Muscle layer of duodenum (tissue), 2 donors: Measurements from ENCODE around the gene KCNQ5.
"Not testable (repeated sequence)": the region's sequence is repeated elsewhere in the genome, so short reads cannot be mapped to it uniquely, and the experiment has no call there.

ENCODE experiments used
- H3K27ac ChIP-seq: one replicate; pipeline ENCODE4 v1.7.0; 2013; ENCODE audit warnings: mild to moderate bottlenecking, low read length
- H3K27me3 ChIP-seq: one replicate; pipeline ENCODE4 v1.7.0; 2013; ENCODE audit warnings: low read depth, mild to moderate bottlenecking, control low read depth, low read length
- H3K36me3 ChIP-seq, 2 donors: one replicate each; pipeline ENCODE4 v1.7.0; 2013; ENCODE audit warnings: low read length in 2 of 2, control low read depth in 1 of 2, mild to moderate bottlenecking in 1 of 2; ENCODE audit not compliant: insufficient read depth in 2 of 2, control insufficient read depth in 1 of 2
- H3K4me1 ChIP-seq, 2 donors: one replicate each; pipeline ENCODE4 v1.7.0; 2013; ENCODE audit warnings: low read length in 2 of 2, mild to moderate bottlenecking in 2 of 2, control low read depth in 1 of 2, moderate library complexity in 1 of 2; ENCODE audit not compliant: insufficient read depth in 2 of 2, control insufficient read depth in 1 of 2
- H3K4me3 ChIP-seq, 2 donors: one replicate each; pipeline ENCODE4 v1.7.0; 2013; ENCODE audit warnings: low read length in 2 of 2, low read depth in 1 of 2, mild to moderate bottlenecking in 1 of 2
- H3K9me3 ChIP-seq, 2 donors: one replicate each; pipeline ENCODE4 v1.7.0; 2013; ENCODE audit warnings: low read length in 2 of 2, control low read depth in 1 of 2, mild to moderate bottlenecking in 1 of 2; ENCODE audit not compliant: control insufficient read depth in 1 of 2
- donor health status: healthy.

Gene KCNQ5

DNA sequence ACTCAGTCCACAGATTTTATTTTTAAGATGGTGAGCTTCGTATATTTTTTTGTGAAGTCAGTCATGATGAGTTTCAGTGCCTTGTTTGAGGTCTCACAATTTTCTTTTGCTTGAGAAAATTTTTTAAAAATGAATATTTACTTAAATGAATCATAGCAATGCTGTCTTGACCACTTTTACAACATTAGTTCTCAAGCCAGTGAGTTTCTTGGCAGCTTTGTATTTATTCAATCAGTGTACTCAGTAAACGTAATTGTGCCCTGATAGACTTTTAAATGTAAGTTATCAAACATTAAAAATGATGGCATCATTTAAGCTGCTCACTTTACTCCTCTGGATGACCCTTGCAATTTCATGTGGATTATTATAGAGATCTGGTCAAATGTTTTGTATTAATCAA lies 342.1 kb downstream of the KCNQ5 start:
- H3K27me3 ChIP-seq: no peaks in the 10 kb centered on the region
- H3K9me3 ChIP-seq: no peaks in the 10 kb centered on the region
- H3K4me1 ChIP-seq: no peaks in the 10 kb centered on the region
- no peaks in the 10 kb centered on the region for H3K36me3 ChIP-seq
- H3K4me3 ChIP-seq: no peak overlapping the region
- H3K27ac ChIP-seq: no peak overlapping the region

DNA sequence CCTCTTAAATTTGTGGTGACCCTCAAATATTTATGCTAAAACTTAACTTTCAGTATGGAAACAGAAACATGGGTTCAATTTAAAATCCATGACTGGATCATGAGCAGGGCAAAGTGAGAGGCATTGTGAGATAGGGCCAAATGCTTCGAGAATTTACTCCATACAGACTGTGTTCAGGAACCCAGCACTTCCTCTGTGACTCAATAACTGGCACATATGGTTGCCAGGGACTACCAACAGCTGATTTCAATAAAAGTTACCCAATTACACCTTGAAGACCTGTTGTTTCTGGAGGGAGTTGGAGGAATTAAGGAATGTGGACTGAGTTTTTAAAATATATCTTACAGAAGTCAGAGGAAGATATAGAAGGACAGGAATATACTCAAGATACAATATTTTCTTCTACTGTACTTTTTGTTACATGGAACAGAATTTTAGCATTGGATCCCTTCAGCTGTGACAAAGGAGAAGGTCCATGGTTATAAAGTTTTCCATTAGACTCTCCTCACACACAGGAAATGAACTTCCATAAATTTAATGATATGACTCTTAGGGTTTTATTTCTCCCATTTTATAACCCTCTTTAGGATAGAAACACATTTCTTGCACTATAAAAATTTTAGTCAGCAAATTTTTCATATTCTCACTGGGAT lies 344.9 kb downstream of the KCNQ5 start:
- Histone ChIP-seq H3K9me3 (no peaks in the 10 kb centered on the region), H3K4me1 (no peaks in the 10 kb centered on the region), H3K27ac (no peak overlapping the region), H3K27me3 (no peaks in the 10 kb centered on the region), H3K36me3 (no peaks in the 10 kb centered on the region), H3K4me3 (no peak overlapping the region)

DNA sequence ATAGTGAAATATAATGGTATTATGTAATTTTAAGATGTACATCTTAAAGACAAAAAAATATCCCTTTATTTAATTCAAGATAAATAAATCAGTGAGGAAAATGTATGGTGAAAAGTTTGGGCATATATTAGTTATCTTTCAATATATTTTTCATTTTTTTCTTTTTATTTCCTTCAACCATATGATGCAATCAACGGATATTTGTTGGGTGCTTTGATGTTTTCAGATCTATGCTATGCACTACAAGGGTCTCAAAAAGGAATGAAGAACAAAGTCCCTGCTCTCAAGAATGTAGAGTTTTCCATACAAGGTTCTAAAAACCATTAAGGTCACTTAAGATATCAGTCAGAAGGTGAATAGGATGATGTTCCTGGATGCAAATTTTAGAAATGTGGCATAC lies 345.5 kb downstream of the KCNQ5 start:
- Histone ChIP-seq H3K4me3 (no peak overlapping the region), H3K4me1 (no peaks in the 10 kb centered on the region), H3K36me3 (no peaks in the 10 kb centered on the region), H3K9me3 (no peaks in the 10 kb centered on the region), H3K27me3 (no peaks in the 10 kb centered on the region), H3K27ac (no peak overlapping the region)

DNA sequence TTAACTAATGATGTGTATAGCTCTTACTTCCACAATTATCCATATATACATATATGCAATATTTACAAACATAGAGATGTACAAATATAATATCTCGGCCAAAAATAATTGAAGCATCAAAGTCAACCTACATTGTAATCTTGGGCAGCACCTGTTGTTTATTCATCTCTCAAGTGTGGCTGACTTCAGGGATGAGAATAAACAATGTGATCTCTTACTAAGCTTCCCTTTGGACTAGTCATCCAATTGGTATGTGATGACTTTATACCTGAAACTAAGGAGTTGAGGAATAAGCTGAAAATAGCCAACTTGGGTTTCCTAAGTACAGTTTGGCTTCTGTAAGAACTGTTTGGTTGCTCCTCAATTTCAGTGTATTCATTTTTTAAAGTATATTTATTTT lies 346.8 kb downstream of the KCNQ5 start:
- Histone ChIP-seq H3K36me3 (no peaks in the 10 kb centered on the region), H3K27me3 (no peaks in the 10 kb centered on the region), H3K27ac (no peak overlapping the region), H3K4me1 (no peaks in the 10 kb centered on the region), H3K4me3 (no peak overlapping the region), H3K9me3 (no peaks in the 10 kb centered on the region)

DNA sequence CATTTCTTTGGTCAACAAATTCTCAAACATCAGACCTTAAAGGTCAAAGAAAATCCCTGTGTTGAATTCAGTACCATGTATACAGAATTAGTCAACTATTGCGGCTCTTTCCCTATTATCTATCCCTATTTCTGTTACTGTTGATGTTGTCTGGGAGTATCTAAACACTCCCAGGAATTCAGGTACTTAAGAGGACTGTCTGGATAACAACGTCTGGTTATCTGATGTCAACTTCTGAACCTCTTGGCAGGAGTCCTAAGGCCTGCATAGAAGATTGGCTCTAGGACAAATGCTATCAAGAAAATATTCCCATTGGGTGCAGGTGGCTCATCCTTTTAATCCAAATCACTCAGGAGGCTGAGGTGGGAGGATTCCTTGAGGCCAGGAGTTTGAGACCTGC lies 347.8 kb downstream of the KCNQ5 start:
- no peak overlapping the region for H3K4me3 ChIP-seq
- H3K4me1 ChIP-seq: no peaks in the 10 kb centered on the region
- no peak overlapping the region for H3K27ac ChIP-seq
- H3K9me3 ChIP-seq: no peaks in the 10 kb centered on the region
- H3K36me3 ChIP-seq: no peaks in the 10 kb centered on the region
- H3K27me3 ChIP-seq: no peaks in the 10 kb centered on the region

DNA sequence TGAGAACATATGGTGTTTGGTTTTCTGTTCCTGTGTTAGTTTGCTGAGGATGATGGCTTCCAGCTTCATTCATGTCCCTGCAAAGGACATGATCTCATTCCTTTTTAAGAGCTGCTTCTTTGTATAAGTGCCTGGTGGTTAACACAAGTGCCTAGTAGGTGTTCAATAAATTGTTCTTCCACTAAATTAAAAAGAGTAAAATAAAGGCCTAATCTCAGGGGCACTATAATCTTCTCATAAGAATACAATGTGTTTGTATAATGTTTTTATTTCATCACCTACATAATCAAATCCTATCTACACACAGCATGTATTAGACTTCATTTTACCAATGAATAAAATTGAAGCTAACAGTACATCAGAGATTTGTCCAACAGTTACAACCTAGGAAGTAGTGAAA lies 350.7 kb downstream of the KCNQ5 start:
- peaks cover 0 to 6% of the 10 kb centered on the region in 2 donors for H3K4me1 ChIP-seq
- H3K36me3 ChIP-seq: no peaks in the 10 kb centered on the region
- no peaks in the 10 kb centered on the region for H3K9me3 ChIP-seq
- no peak overlapping the region for H3K4me3 ChIP-seq
- no peaks in the 10 kb centered on the region for H3K27me3 ChIP-seq
- no peak overlapping the region for H3K27ac ChIP-seq

DNA sequence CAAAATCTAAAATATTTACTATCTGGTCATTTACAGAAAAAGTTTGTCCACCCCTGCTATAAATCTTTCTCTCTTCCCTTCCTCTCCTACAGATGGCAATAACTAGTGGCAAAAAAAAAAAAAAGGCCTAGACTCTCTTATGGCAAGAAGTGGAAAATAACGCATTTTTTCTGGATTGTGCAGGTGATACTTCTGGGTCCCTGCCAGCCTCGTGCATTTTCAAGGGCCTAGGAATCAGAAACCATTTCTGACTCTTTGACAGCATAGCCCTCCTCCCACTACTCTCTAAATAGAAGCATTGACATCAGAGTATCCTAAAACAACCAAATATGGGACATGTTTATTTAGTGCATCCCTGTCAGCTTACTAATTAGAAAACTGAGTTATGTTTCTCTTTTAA lies 352.4 kb downstream of the KCNQ5 start:
- Histone ChIP-seq H3K27ac (no peak overlapping the region), H3K4me3 (no peak overlapping the region), H3K9me3 (no peaks in the 10 kb centered on the region), H3K36me3 (no peaks in the 10 kb centered on the region), H3K4me1 (peaks cover 0 to 6% of the 10 kb centered on the region in 2 donors), H3K27me3 (no peaks in the 10 kb centered on the region)

DNA sequence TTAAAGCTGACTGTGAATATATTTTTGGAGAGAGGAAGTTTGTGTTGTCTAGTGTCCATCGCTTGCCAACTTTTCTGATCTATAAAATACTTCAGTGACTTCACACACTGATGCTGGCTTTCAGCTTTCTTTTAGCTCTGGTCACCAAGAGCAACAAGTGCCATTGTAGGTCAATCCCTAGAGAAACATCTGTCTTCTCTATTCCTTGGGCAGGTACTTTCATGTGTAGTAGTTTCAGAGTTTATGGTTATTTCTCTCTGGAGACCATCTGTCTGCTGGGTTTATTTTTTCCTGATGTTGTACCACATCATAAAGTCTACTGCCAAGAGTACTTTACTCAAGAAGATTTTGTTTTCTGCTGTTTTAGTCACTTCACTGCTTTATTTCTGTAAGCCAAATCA lies 353.5 kb downstream of the KCNQ5 start:
- H3K4me1 ChIP-seq: peaks cover 0 to 6% of the 10 kb centered on the region in 2 donors
- no peaks in the 10 kb centered on the region for H3K27me3 ChIP-seq
- H3K36me3 ChIP-seq: no peaks in the 10 kb centered on the region
- H3K27ac ChIP-seq: no peak overlapping the region
- H3K4me3 ChIP-seq: no peak overlapping the region
- no peaks in the 10 kb centered on the region for H3K9me3 ChIP-seq

DNA sequence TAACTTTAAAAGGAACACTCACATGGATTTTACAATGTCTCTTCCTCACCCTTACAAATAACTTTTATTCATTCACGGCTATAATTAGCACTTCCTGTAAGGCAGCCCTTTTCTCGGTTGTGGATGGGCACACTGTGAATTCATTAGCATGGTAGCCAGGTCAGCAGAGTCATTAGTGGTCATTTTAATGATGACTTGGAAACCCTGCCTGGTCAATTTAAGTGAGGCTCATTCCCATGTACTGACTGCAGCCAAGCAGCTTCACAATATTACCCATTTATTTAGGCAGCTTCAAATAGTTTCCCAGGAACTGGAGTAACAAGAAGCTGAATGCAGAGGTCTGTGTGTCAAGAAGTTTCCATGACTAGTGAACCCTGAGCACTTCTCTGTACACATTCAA lies 354.6 kb downstream of the KCNQ5 start:
- Histone ChIP-seq H3K36me3 (no peaks in the 10 kb centered on the region), H3K4me3 (no peak overlapping the region), H3K27me3 (no peaks in the 10 kb centered on the region), H3K4me1 (peaks cover 0 to 6% of the 10 kb centered on the region in 2 donors), H3K9me3 (no peaks in the 10 kb centered on the region), H3K27ac (no peak overlapping the region)

DNA sequence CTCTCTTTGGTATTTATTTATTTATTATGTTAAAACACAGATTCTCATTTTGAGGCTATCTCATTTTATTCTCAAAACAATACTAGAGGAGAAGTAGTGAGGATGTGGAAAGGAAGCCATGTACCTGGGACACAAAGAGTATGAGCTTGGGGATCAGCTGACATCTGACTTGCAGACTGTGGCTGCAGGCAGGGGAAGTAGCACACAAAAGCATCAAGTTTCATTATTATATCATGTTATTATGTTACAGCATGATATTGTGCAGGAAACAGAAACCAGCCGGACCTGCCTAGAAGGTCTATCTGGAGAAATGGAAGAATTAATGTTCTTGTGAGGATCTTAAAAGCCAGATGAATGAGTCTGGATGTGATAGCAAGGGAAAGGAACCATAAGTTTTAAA lies 355.2 kb downstream of the KCNQ5 start:
- H3K4me3 ChIP-seq: no peak overlapping the region
- H3K4me1 ChIP-seq: peaks cover 0 to 6% of the 10 kb centered on the region in 2 donors
- no peaks in the 10 kb centered on the region for H3K27me3 ChIP-seq
- H3K9me3 ChIP-seq: no peaks in the 10 kb centered on the region
- no peaks in the 10 kb centered on the region for H3K36me3 ChIP-seq
- H3K27ac ChIP-seq: no peak overlapping the region

DNA sequence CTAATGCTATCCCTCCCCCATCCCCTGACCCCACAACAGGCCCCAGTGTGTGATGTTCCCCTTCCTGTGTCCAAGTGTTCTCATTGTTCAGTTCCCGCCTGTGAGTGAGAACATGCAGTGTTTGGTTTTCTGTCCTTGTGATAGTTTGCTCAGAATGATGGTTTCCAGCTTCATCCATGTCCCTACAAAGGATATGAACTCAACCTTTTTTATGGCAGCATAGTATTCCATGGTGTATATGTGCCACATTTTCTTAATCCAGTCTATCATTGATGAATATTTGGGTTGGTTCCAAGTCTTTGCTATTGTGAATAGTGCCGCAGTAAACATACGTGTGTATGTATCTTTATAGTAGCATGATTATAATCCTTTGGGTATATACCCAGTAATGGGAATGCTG lies 356.9 kb downstream of the KCNQ5 start:
- not testable (repeated sequence) for H3K36me3 ChIP-seq, H3K9me3 ChIP-seq, H3K4me3 ChIP-seq, H3K27me3 ChIP-seq, H3K4me1 ChIP-seq, H3K27ac ChIP-seq

DNA sequence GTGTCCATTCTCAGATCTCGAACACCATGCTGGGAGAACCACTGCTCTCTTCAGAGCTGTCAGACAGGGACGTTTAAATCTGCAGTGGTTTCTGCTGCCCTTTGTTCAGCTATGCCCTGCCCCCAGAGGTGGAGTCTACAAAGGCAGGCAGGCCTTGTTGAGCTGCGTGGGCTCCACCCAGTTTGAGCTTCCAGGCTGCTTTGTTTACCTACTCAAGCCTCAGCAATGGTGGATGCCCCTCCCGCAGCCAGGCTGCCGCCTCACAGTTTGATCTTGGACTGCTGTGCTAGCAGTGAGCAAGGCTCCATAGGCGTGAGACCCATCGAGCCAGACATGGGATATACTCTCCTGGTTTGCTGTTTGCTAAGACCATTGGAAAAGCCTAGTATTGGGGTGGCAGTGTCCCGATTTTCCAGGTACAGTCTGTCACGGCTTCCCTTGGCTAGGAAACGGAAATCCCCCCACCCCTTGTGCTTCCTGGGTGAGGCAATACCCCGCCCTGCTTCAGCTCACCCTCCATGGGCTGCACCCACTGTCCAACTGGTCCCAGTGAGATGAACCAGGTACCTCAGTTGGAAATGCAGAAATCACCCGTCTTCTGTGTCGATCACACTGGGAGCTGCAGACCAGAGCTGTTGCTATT lies 362.4 kb downstream of the KCNQ5 start:
- H3K4me1 ChIP-seq, H3K27ac ChIP-seq, H3K9me3 ChIP-seq, H3K36me3 ChIP-seq, H3K4me3 ChIP-seq, H3K27me3 ChIP-seq: not testable (repeated sequence)
